ENCODE results near the gene PRR12.

- TF ChIP-seq CTCF (IDR thresholded peaks at IDR 0.05; ENCODE audit: low read depth, low read length) (no peak), MYC (IDR thresholded peaks at IDR 0.05; ENCODE audit: low read depth, low read length) (no peak), POLR2A (IDR thresholded peaks at IDR 0.05; ENCODE audit: extremely low read depth, insufficient read length) (no peak)
These were observed 26.4 kb upstream of the PRR12 start for GRCh38 chr19:49564616-49565045.
